Measurements from ENCODE around the gene PCYOX1L. TPM values are rescaled to one million over a fixed set of nuclear protein-coding genes. Genes with fewer than 3 reads are reported as not detected.
A peak's percentile ranks its signal among the peaks of the same experiment; 100 is the strongest.

PCYOX1L gene
- total RNA-seq, 4 donors from 2014 or later = 0.75 to 5.4 (median 2.8) TPM

GRCh38 chr5:149364719-149365118 lies 6.9 kb downstream of the PCYOX1L start:
- in situ Hi-C loops (cut with MboI; ENCODE audit: low pct_ligation_motif_present in 1 of 4, low pct_unique_long_range_greater_than_20kb in 1 of 4, low sequenced_read_pairs in 3 of 4) (loop anchor here in 1 of 4 donors (5.0 kb wide), 1 partner anchor 42 kb away; no protein-coding TSS in a partner anchor), intact Hi-C loops (cut with DNase I; ENCODE audit: low total_unique reads) (no loop called here)
- no peak overlapping the region for H3K4me3 ChIP-seq
- DNase-seq = no peak
- TF ChIP-seq EP300 (IDR thresholded peaks at IDR 0.05; ENCODE audit: low read depth) (no peak), POLR2A (IDR thresholded peaks at IDR 0.05) (no peak), POLR2AphosphoS5 (IDR thresholded peaks at IDR 0.05) (no peak), CTCF (IDR thresholded peaks at IDR 0.05) (no peak)
- 94 to 96% methylated on average over 2 of the region's 2 CpGs for WGBS, 2 donors (ENCODE audit: low coverage in 1 of 2)
- no peaks in the 10 kb centered on the region for H3K36me3 ChIP-seq
- H3K4me1 ChIP-seq = peaks cover 0 to 8% (median 3%) of the 10 kb centered on the region in 4 donors
- no peaks in the 10 kb centered on the region for H3K27me3 ChIP-seq
- H3K9me3 ChIP-seq = no peaks in the 10 kb centered on the region
- H3K27ac ChIP-seq = no peak overlapping the region

GRCh38 chr5:149365418-149365817 lies 7.6 kb downstream of the PCYOX1L start:
- Histone ChIP-seq H3K36me3 (no peaks in the 10 kb centered on the region), H3K9me3 (no peaks in the 10 kb centered on the region), H3K4me3 (no peak overlapping the region), H3K4me1 (peaks cover 0 to 8% (median 3%) of the 10 kb centered on the region in 4 donors), H3K27ac (no peak overlapping the region), H3K27me3 (no peaks in the 10 kb centered on the region)
- intact Hi-C loops (cut with DNase I; ENCODE audit: low total_unique reads) (no loop called here), in situ Hi-C loops (cut with MboI; ENCODE audit: low pct_ligation_motif_present in 1 of 4, low pct_unique_long_range_greater_than_20kb in 1 of 4, low sequenced_read_pairs in 3 of 4) (loop anchor here in 1 of 4 donors (5.0 kb wide), 1 partner anchor 43 kb away; no protein-coding TSS in a partner anchor)
- DNase-seq = no peak
- TF ChIP-seq CTCF (IDR thresholded peaks at IDR 0.05) (no peak), EP300 (IDR thresholded peaks at IDR 0.05; ENCODE audit: low read depth) (no peak), POLR2A (IDR thresholded peaks at IDR 0.05) (no peak), POLR2AphosphoS5 (IDR thresholded peaks at IDR 0.05) (no peak)
- WGBS, 2 donors (ENCODE audit: low coverage in 1 of 2) = 88 to 94% methylated on average over 2 to 6 of the region's 6 CpGs

- intact Hi-C loops (cut with DNase I; ENCODE audit: low total_unique reads) = no loop called here
- 92% methylated on average over 1 of the region's 1 CpG; no CpG with 5 or more reads in 1 of the 2 donors for WGBS, 2 donors (ENCODE audit: low coverage in 1 of 2)
Observed at GRCh38 chr5:149366169-149366729, 8.4 kb downstream of the PCYOX1L start.

More at GRCh38 chr5:149366169-149366729, 8.4 kb downstream of the PCYOX1L start:
- no peak overlapping the region for H3K4me3 ChIP-seq
- no peak overlapping the region for H3K27ac ChIP-seq
- in situ Hi-C loops (cut with MboI; ENCODE audit: low pct_ligation_motif_present in 1 of 4, low pct_unique_long_range_greater_than_20kb in 1 of 4, low sequenced_read_pairs in 3 of 4) = loop anchor here in 1 of 4 donors (5.0 kb wide), 1 partner anchor 44 kb away; no protein-coding TSS in a partner anchor
- H3K36me3 ChIP-seq = no peaks in the 10 kb centered on the region
- H3K27me3 ChIP-seq = no peaks in the 10 kb centered on the region
- TF ChIP-seq POLR2AphosphoS5 (IDR thresholded peaks at IDR 0.05) (no peak), EP300 (IDR thresholded peaks at IDR 0.05; ENCODE audit: low read depth) (no peak), POLR2A (IDR thresholded peaks at IDR 0.05) (no peak), CTCF (IDR thresholded peaks at IDR 0.05) (no peak)
- no peaks in the 10 kb centered on the region for H3K9me3 ChIP-seq
- H3K4me1 ChIP-seq = peaks cover 0 to 9% (median 5%) of the 10 kb centered on the region in 4 donors
- peak; percentile 0 for DNase-seq

Data from transverse colon (tissue), 4 donors.